ENCODE measurements around the gene AHCTF1.

DNA sequence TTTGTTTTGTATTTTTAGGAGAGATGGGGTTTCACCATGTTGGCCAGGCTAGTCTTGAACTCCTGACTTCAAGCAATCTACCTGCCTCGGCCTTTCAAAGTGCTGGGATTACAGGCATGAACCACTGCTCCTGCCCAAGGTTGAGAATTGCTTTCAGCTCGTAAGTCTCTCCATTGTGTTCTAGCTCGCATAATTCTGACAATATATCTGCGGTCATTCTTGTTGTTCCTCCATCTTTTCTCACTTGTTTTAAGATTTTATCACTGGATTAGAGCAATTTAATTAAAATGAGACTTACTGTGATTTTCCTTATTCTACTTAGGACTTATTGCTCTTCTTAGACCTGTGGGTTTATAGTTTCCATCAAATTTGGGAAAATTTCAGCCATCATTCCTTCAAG is 102.9 kb downstream of the AHCTF1 start:
- TF ChIP-seq ZNF140 (CRISPR knock-in tag; IDR thresholded peaks at IDR 0.05) (no peak), CBFA2T3 (IDR thresholded peaks at IDR 0.05) (no peak), NR1H2 (CRISPR knock-in tag; IDR thresholded peaks at IDR 0.05) (no peak)
- TF ChIP-seq, protein P1, sequence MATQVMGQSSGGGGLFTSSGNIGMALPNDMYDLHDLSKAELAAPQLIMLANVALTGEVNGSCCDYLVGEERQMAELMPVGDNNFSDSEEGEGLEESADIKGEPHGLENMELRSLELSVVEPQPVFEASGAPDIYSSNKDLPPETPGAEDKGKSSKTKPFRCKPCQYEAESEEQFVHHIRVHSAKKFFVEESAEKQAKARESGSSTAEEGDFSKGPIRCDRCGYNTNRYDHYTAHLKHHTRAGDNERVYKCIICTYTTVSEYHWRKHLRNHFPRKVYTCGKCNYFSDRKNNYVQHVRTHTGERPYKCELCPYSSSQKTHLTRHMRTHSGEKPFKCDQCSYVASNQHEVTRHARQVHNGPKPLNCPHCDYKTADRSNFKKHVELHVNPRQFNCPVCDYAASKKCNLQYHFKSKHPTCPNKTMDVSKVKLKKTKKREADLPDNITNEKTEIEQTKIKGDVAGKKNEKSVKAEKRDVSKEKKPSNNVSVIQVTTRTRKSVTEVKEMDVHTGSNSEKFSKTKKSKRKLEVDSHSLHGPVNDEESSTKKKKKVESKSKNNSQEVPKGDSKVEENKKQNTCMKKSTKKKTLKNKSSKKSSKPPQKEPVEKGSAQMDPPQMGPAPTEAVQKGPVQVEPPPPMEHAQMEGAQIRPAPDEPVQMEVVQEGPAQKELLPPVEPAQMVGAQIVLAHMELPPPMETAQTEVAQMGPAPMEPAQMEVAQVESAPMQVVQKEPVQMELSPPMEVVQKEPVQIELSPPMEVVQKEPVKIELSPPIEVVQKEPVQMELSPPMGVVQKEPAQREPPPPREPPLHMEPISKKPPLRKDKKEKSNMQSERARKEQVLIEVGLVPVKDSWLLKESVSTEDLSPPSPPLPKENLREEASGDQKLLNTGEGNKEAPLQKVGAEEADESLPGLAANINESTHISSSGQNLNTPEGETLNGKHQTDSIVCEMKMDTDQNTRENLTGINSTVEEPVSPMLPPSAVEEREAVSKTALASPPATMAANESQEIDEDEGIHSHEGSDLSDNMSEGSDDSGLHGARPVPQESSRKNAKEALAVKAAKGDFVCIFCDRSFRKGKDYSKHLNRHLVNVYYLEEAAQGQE (IDR thresholded peaks at IDR 0.05; ENCODE audit: borderline replicate concordance) = no peak
- TF ChIP-seq, protein P1 (CRISPR knock-in tag; IDR thresholded peaks at IDR 0.05; ENCODE audit: low read depth) = no peak
- TF ChIP-seq, protein P2, sequence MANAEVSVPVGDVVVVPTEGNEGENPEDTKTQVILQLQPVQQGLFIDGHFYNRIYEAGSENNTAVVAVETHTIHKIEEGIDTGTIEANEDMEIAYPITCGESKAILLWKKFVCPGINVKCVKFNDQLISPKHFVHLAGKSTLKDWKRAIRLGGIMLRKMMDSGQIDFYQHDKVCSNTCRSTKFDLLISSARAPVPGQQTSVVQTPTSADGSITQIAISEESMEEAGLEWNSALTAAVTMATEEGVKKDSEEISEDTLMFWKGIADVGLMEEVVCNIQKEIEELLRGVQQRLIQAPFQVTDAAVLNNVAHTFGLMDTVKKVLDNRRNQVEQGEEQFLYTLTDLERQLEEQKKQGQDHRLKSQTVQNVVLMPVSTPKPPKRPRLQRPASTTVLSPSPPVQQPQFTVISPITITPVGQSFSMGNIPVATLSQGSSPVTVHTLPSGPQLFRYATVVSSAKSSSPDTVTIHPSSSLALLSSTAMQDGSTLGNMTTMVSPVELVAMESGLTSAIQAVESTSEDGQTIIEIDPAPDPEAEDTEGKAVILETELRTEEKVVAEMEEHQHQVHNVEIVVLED (CRISPR knock-in tag; IDR thresholded peaks at IDR 0.05) = no peak

Data from K562 (cell line).